Natural killer cell (primary cell): Measurements from ENCODE around the gene PANX2. TPM values are rescaled to one million over a fixed set of nuclear protein-coding genes. Genes with fewer than 3 reads are reported as not detected.

Experiments used
- ATAC-seq, 3 donors: fragments of 150-1000 bp in 2 of 3; fragments of 200-7000 bp in 1 of 3; cut with Tn5 transposase; 1 replicate in 1 of 3; 2 replicates in 2 of 3; pipeline ENCODE4 v1.10.0; 2021; ENCODE audit warnings: mild to moderate bottlenecking in 2 of 3, moderate library complexity in 2 of 3
- DNase-seq, 2 donors: peaks; one replicate each; pipeline versions ENCODE4 v3.0.0 to v3.0.0-alpha.2; 2013 to 2021; ENCODE audit warnings: mixed read lengths in 1 of 2
- H3K27ac ChIP-seq: one replicate; pipeline ENCODE4 v1.5.1; 2013; ENCODE audit warnings: mild to moderate bottlenecking, low read length
- H3K27me3 ChIP-seq: one replicate; pipeline ENCODE4 v1.6.1; 2013; ENCODE audit warnings: low read length; ENCODE audit not compliant: control insufficient read depth, insufficient read depth
- H3K36me3 ChIP-seq: one replicate; pipeline ENCODE4 v1.6.1; 2013; ENCODE audit warnings: low read length; ENCODE audit not compliant: control insufficient read depth, insufficient read depth
- H3K4me1 ChIP-seq: one replicate; pipeline ENCODE4 v1.6.1; 2013; ENCODE audit warnings: low read length; ENCODE audit not compliant: control insufficient read depth, insufficient read depth
- H3K4me3 ChIP-seq: one replicate; pipeline ENCODE4 v1.5.1; 2013; ENCODE audit warnings: low read length
- H3K9me3 ChIP-seq: one replicate; pipeline ENCODE4 v1.6.1; 2013; ENCODE audit warnings: low read length; ENCODE audit not compliant: control insufficient read depth, insufficient read depth
- H3K27ac Mint-ChIP-seq, 2 donors: one replicate each; pipeline ENCODE4 v1.8.0; 2022; ENCODE audit warnings: mild to moderate bottlenecking in 2 of 2, mixed read lengths in 2 of 2, moderate library complexity in 1 of 2
- H3K27me3 Mint-ChIP-seq, 2 donors: one replicate each; pipeline ENCODE4 v1.8.0; 2022; ENCODE audit warnings: low read depth in 2 of 2, mixed read lengths in 2 of 2
- H3K36me3 Mint-ChIP-seq: one replicate; pipeline ENCODE4 v1.8.0; 2022; ENCODE audit warnings: mixed read lengths
- H3K4me1 Mint-ChIP-seq, 2 donors: one replicate each; pipeline ENCODE4 v1.8.0; 2022; ENCODE audit warnings: mixed read lengths in 2 of 2
- H3K4me3 Mint-ChIP-seq: one replicate; pipeline ENCODE4 v1.8.0; 2022; ENCODE audit warnings: mild to moderate bottlenecking, moderate library complexity, mixed read lengths
- H3K9me3 Mint-ChIP-seq, 2 donors: one replicate each; pipeline ENCODE4 v1.8.0; 2022; ENCODE audit warnings: mixed read lengths in 2 of 2
- WGBS: methylation state at CpG from one replicate; pipeline ENCODE4 v1.1.7; 2013; ENCODE audit warnings: missing lambda C conversion rate; ENCODE audit not compliant: insufficient coverage; 5-methylcytosine and 5-hydroxymethylcytosine counted together
- intact Hi-C: fragments of 100-400 bp; cut with micrococcal nuclease; formaldehyde crosslinking; loops from one replicate; pipeline ENCODE4 v1.14.2; 2022
- total RNA-seq, 4 donors: library from RNA; stranded (reverse); fragments of 120-200 nt in 1 of 4; gene quantifications; one replicate each; pipeline versions ENCODE4 v1.2.3 to v1.2.4, GENCODE V29; 2013 to 2022
- TF ChIP-seq, protein P1 (sequence below): fragments of 200-600 bp; IDR thresholded peaks from one replicate; pipeline ENCODE4 v1.8.0; 2022; ENCODE audit warnings: antibody characterized with exemption

PANX2 gene
- total RNA-seq, 3 donors from 2014 or later (not counting 1 experiment from before 2014, with no cell fraction given): 0.16 to 3.4 (median 0.27) TPM

DNA sequence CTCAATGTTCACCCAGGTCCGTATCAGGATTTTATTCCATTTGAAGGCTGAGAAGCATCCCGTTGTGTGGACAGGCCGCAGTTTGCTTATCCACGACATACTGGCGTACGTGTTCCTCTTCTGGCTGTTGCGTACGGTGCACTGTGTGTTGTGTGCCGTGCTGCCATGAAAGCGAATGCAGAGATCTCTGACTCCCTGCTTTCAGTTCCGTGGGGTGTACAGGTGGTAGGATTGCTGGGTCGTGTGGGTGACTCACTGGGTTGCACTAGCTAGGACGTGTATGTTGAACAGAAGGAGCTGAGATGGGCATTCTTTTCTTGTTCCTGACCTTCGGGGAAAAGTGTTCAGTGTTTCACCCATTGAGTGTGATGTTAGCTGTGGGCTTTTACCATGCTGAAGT, 40.6 kb downstream of the PANX2 start:
- WGBS: 94% methylated on average over 14 of the region's 14 CpGs
- Mint-ChIP-seq H3K4me3 (no peak overlapping the region), H3K9me3 (no peaks in the 10 kb centered on the region), H3K36me3 (no peaks in the 10 kb centered on the region), H3K27me3 (no peaks in the 10 kb centered on the region), H3K27ac (no peak overlapping the region), H3K4me1 (peaks cover 11 to 14% of the 10 kb centered on the region in 2 donors)
- H3K9me3 ChIP-seq: no peaks in the 10 kb centered on the region
- H3K27ac ChIP-seq: no peak overlapping the region
- H3K4me1 ChIP-seq: peaks cover 15% of the 10 kb centered on the region
- H3K36me3 ChIP-seq: peaks cover 50% of the 10 kb centered on the region
- intact Hi-C loops: no loop called here
- H3K4me3 ChIP-seq: no peak overlapping the region
- ATAC-seq (no peak), DNase-seq (no peak)
- TF ChIP-seq, protein P1, sequence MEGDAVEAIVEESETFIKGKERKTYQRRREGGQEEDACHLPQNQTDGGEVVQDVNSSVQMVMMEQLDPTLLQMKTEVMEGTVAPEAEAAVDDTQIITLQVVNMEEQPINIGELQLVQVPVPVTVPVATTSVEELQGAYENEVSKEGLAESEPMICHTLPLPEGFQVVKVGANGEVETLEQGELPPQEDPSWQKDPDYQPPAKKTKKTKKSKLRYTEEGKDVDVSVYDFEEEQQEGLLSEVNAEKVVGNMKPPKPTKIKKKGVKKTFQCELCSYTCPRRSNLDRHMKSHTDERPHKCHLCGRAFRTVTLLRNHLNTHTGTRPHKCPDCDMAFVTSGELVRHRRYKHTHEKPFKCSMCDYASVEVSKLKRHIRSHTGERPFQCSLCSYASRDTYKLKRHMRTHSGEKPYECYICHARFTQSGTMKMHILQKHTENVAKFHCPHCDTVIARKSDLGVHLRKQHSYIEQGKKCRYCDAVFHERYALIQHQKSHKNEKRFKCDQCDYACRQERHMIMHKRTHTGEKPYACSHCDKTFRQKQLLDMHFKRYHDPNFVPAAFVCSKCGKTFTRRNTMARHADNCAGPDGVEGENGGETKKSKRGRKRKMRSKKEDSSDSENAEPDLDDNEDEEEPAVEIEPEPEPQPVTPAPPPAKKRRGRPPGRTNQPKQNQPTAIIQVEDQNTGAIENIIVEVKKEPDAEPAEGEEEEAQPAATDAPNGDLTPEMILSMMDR: no peak
- no peaks in the 10 kb centered on the region for H3K27me3 ChIP-seq

DNA sequence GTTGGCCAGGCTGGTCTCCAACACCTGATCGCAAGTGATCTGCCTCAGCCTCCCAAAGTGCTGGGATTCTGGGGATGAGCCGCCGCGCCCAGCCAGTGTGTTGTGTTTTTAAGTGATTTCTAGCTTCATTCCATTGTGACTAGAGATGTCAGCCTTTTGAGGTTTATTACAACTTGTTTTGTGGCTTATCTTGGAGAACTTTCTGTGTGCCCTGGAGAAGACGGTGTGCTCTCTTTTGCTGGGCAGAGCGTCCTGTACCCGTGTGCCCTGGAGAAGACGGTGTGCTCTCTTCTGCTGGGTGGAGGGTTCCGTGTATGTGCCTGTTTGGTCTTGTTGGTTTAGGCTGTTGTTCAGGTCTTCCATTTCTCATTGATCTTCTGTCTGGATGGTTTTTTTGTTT, 42.7 kb downstream of the PANX2 start:
- WGBS: 98% methylated on average over 9 of the region's 9 CpGs
- DNase-seq: no peak
- Mint-ChIP-seq H3K4me1 (peaks cover 11 to 14% of the 10 kb centered on the region in 2 donors), H3K27ac (peak overlapping the region in 1 of 2 donors; percentile 48), H3K27me3 (no peaks in the 10 kb centered on the region), H3K9me3 (no peaks in the 10 kb centered on the region), H3K4me3 (no peak overlapping the region), H3K36me3 (no peaks in the 10 kb centered on the region)
- intact Hi-C loops: no loop called here
- peaks cover 10% of the 10 kb centered on the region for H3K4me1 ChIP-seq
- no peaks in the 10 kb centered on the region for H3K9me3 ChIP-seq
- peaks cover 59% of the 10 kb centered on the region for H3K36me3 ChIP-seq
- TF ChIP-seq, protein P1: no peak
- H3K27ac ChIP-seq: no peak overlapping the region
- H3K27me3 ChIP-seq: no peaks in the 10 kb centered on the region
- no peak for ATAC-seq
- no peak overlapping the region for H3K4me3 ChIP-seq

DNA sequence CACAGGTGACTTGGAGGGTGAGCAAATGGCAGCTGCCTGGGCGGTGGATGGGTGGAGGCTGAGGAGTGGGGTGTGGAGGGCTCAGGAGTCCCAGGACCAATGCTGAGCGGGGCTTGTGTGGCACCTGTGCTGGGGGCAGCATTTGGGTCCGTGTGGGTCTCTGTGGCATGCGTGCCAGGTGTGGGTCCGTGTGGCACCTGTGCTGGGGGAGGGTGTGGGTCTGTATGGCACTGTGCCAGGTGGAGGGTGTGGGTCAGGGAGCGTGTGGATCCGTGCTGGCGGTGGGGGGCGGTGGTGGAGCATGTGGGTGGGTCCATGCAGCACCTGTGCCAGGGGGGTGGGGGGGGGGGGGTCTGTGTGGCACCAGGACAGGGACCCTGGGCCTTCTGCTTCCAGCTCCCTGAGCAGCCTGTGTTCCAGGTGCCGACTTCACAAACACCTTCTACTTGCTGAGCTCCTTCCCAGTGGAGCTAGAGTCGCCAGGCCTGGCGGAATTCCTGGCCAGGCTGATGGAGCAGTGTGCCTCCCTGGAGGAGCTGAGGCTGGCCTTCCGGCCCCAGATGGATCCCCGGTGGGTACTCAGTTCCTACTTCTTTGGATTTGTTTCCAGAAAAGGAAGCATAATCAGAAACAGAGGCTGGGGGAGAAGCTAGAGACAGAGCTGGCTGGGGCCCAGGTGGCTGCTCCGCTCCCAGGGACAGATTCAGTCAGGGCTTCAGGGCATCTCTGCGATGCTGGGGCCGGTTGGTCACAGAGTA, 44.9 kb downstream of the PANX2 start:
- Mint-ChIP-seq H3K4me3 (no peak overlapping the region), H3K9me3 (no peaks in the 10 kb centered on the region), H3K4me1 (peaks cover 5 to 6% of the 10 kb centered on the region in 2 donors), H3K27me3 (no peaks in the 10 kb centered on the region), H3K27ac (peak overlapping the region; percentile 44 to 64), H3K36me3 (no peaks in the 10 kb centered on the region)
- H3K36me3 ChIP-seq: peaks cover 62% of the 10 kb centered on the region
- H3K27me3 ChIP-seq: no peaks in the 10 kb centered on the region
- no peak overlapping the region for H3K27ac ChIP-seq
- DNase-seq (no peak), ATAC-seq (no peak)
- WGBS: 94% methylated on average over 13 of the region's 17 CpGs
- TF ChIP-seq, protein P1: no peak
- intact Hi-C loops: no loop called here
- no peak overlapping the region for H3K4me3 ChIP-seq
- H3K9me3 ChIP-seq: no peaks in the 10 kb centered on the region
- H3K4me1 ChIP-seq: no peaks in the 10 kb centered on the region
